Measurements from ENCODE around the gene ZBTB20.

ZBTB20 gene

DNA sequence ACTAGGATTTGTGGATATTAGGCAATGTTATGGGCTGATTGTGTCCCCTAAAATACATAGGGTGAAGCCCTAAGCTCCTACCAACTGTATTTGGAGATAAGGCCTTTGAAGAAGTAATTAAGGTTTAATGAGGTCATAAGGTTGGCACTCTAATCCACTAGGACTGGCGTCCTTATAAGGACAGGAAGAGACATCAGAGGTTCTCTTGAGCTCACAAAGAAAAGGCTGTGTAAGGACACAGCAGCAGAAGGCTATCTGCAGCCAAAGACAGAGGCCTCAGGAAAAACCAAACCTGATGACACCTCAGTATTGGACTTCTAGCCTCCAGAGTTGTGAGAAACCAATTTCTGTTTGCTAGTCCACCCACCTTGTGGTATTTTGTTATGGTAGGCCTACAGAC lies 416.7 kb downstream of the ZBTB20 start:
- TF ChIP-seq, protein P1, sequence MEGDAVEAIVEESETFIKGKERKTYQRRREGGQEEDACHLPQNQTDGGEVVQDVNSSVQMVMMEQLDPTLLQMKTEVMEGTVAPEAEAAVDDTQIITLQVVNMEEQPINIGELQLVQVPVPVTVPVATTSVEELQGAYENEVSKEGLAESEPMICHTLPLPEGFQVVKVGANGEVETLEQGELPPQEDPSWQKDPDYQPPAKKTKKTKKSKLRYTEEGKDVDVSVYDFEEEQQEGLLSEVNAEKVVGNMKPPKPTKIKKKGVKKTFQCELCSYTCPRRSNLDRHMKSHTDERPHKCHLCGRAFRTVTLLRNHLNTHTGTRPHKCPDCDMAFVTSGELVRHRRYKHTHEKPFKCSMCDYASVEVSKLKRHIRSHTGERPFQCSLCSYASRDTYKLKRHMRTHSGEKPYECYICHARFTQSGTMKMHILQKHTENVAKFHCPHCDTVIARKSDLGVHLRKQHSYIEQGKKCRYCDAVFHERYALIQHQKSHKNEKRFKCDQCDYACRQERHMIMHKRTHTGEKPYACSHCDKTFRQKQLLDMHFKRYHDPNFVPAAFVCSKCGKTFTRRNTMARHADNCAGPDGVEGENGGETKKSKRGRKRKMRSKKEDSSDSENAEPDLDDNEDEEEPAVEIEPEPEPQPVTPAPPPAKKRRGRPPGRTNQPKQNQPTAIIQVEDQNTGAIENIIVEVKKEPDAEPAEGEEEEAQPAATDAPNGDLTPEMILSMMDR (conservative IDR thresholded peaks at IDR 0.05; ENCODE audit: low read depth, low read length): no peak
- no peak for DNase-seq (ENCODE audit: low read depth)
- no peak overlapping the region for H3K4me3 ChIP-seq (ENCODE audit: low read depth, low read length)

DNA sequence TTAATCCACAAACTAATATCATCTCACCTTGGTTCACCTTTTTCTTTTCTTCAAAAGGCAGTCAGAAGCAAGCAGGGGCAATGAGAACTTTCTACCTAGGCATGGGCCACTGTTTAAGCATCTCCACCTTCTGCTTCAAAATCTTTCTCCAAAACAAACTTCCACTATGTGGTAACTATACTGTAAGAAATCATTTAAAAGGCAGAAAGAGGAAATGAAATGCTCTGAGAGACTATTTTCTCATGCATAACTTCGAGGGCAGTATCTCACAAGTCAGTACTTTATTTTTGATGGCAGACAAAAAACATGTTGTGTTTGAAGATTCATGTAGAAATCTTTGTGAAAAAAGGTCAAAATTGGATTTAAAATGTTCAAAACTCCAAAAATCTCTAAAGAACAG lies 419.7 kb downstream of the ZBTB20 start:
- no peak for DNase-seq (ENCODE audit: low read depth)
- TF ChIP-seq, protein P1 (conservative IDR thresholded peaks at IDR 0.05; ENCODE audit: low read depth, low read length): no peak
- H3K4me3 ChIP-seq (ENCODE audit: low read depth, low read length): no peak overlapping the region

DNA sequence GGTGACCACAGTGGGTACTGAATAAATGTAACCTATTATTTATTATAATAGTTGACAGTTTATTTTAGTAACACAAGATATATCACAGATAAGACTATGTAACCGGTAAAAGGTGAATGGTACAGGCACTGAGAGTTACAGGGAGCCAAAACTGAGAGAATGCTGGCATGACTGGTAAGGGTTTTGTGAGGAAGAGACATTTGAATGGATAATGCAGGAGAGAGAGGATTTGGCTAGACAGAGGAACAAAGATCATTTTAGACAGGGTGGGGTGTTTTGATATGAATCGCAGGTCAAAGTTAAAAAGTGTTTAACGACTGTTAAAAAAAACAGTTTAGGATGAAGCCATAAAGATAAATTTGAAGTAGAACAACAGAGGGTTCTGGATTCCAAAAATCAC lies 421.1 kb downstream of the ZBTB20 start:
- H3K4me3 ChIP-seq (ENCODE audit: low read depth, low read length): no peak overlapping the region
- no peak for DNase-seq (ENCODE audit: low read depth)
- TF ChIP-seq, protein P1 (conservative IDR thresholded peaks at IDR 0.05; ENCODE audit: low read depth, low read length): no peak

DNA sequence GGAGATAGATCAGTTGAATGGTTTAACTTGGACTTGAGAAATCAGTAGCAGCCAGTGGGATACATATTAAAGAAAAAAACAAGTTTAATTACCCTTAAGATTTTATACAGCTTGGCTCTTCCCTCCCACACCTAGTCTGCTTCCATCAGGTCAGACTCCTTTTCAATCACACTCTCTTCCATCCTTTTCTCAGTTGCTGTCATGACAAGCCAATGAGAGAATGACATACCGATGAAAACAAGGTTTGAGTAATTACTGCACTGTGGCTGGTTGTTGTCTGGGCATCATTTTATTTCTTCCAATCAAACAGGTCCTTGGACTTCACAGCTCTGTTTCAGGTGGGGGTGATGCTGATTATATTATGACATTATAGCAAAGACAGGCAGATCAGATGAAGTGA lies 424.6 kb downstream of the ZBTB20 start:
- no peak overlapping the region for H3K4me3 ChIP-seq (ENCODE audit: low read depth, low read length)
- TF ChIP-seq, protein P1 (conservative IDR thresholded peaks at IDR 0.05; ENCODE audit: low read depth, low read length): no peak
- no peak for DNase-seq (ENCODE audit: low read depth)

DNA sequence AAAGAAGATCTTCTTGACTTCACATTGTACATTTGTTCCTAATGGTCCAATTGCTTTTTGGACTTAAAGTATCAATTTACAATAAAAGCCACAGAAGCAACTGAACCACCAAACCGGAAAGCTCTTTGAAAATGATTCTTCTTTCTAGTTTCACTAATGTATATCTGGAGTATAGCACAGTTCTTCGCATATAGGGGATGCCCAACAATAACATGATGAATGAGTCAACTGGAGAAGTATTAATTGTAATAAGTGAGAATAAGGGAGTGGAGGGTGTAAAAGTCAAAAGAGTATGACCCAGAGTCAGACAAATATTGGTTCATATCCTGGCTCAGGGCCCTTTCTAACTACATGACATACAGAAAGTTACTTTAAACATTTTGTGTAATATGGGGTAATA lies 425.2 kb downstream of the ZBTB20 start:
- TF ChIP-seq, protein P1 (conservative IDR thresholded peaks at IDR 0.05; ENCODE audit: low read depth, low read length): no peak
- H3K4me3 ChIP-seq (ENCODE audit: low read depth, low read length): no peak overlapping the region
- DNase-seq (ENCODE audit: low read depth): no peak

DNA sequence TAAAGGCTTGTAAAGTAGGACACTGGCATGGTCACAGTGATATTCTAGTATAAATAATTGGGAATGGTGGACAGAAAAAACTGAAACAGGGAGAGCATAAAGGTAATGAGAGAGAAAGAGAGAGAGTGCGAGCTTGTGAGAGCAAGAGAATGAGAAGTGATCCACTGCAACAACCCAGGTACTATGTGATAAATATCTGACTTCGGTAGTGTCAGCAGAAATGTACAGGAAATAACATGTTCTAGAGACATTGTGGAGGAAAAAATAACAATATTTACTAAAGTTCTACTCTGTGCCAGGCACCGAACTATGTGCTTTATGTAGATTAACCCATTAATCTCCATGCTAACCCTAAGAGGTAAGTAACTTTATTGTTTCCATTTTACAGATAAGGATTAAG lies 425.9 kb downstream of the ZBTB20 start:
- TF ChIP-seq, protein P1 (conservative IDR thresholded peaks at IDR 0.05; ENCODE audit: low read depth, low read length): no peak
- DNase-seq (ENCODE audit: low read depth): no peak
- no peak overlapping the region for H3K4me3 ChIP-seq (ENCODE audit: low read depth, low read length)

DNA sequence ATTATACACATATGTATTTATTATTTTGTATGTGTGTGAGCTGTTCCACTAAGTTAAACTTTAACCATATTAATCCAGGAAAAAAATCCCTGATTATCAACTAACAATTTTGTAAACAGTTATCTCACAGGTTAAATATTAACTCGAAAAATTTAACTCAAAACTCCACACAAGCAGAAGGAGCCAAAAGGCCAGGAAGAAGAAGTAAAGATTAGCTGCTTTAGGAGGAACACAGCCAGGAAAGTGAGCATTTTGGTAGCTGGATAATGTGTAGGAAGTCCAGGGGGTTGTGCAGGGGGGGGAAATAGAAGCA lies 428.2 kb downstream of the ZBTB20 start:
- TF ChIP-seq, protein P1 (conservative IDR thresholded peaks at IDR 0.05; ENCODE audit: low read depth, low read length): no peak
- DNase-seq (ENCODE audit: low read depth): no peak
- no peak overlapping the region for H3K4me3 ChIP-seq (ENCODE audit: low read depth, low read length)
